Measurements from ENCODE around the gene CASR.

DNA sequence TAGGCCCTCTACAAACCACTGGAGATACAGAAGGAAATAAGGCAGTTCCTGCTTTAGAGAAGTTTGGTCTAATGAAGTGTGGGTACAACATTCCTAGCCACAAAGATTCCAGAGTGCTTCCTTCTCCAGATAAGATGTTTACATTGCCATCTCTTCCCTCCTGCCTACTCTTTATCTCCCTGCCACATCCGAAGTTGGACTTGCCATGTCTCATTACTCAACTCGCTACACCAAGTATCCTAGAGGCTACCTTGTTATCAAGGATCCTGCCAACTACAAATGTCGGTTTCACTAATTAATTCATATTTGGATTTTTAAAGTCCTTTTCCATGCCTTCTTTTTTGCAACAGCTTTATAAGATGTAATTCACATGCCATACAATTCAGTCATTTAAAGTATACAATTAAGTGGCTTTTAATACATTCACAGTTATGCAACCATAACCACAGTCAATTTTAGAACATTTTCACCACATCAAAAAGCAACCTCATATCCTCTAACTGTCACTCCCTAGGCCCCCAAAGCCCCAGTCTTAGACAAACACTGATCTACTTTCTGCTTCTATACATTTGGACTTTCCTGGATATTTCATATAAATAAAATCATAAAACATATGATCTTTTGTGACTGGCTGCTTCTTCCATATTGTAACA lies 87.9 kb downstream of the CASR start:
- TF ChIP-seq, protein P1, sequence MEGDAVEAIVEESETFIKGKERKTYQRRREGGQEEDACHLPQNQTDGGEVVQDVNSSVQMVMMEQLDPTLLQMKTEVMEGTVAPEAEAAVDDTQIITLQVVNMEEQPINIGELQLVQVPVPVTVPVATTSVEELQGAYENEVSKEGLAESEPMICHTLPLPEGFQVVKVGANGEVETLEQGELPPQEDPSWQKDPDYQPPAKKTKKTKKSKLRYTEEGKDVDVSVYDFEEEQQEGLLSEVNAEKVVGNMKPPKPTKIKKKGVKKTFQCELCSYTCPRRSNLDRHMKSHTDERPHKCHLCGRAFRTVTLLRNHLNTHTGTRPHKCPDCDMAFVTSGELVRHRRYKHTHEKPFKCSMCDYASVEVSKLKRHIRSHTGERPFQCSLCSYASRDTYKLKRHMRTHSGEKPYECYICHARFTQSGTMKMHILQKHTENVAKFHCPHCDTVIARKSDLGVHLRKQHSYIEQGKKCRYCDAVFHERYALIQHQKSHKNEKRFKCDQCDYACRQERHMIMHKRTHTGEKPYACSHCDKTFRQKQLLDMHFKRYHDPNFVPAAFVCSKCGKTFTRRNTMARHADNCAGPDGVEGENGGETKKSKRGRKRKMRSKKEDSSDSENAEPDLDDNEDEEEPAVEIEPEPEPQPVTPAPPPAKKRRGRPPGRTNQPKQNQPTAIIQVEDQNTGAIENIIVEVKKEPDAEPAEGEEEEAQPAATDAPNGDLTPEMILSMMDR (IDR thresholded peaks at IDR 0.05), result no peak
- TF ChIP-seq POLR2A (IDR thresholded peaks at IDR 0.05), result no peak
- no peak for TF ChIP-seq POLR2AphosphoS5 (IDR thresholded peaks at IDR 0.05)

All from breast epithelium (tissue), 3 donors.